ENCODE measurements around the gene PLD3. TPM values are rescaled to one million over a fixed set of nuclear protein-coding genes. Genes with fewer than 3 reads are reported as not detected.
A peak's percentile ranks its signal among the peaks of the same experiment; 100 is the strongest.

PLD3 gene, protein sequence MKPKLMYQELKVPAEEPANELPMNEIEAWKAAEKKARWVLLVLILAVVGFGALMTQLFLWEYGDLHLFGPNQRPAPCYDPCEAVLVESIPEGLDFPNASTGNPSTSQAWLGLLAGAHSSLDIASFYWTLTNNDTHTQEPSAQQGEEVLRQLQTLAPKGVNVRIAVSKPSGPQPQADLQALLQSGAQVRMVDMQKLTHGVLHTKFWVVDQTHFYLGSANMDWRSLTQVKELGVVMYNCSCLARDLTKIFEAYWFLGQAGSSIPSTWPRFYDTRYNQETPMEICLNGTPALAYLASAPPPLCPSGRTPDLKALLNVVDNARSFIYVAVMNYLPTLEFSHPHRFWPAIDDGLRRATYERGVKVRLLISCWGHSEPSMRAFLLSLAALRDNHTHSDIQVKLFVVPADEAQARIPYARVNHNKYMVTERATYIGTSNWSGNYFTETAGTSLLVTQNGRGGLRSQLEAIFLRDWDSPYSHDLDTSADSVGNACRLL
- 173 and 228 TPM in 2 replicates for total RNA-seq

DNA sequence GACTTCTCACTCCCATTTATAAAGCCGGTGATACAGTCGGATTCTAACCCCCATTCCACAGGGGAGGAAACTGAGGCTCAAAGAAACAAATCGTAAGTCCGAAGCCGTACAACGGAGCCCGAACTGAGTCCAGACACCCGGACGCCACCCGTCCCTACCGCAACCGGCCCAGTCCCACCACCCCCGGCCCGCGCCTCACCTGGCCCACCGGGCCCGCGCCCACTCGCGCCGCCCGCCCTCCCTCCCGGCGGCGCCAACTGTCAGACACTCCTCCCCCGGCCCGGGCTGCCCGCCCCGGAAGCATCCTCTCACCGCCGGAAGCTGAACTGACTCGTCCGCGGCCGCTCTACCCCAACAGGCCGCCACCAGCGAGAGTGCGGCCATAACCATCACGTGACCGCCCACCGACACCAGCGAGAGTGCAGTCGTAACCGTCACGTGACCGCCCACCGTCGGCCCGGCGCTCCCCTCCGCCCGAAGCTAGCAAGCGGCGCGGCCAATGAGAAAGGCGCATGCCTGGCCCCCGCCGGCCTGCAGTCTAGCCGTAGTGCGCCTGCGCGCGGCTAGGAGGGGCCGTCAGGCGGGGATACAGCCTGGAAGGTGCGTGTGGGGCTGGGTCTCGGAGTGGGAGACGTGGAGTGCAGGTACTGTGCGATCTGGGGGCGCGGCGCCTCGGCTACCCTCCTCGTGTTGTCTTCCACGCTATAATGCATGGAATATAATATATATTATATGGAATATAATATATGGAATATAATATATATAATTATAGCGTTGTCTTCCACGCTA lies at the start of gene PLD3, which contains the start of gene C19orf47:
PLD3 (plus strand) TSS at position 571 of the 789 bp plus-strand sequence. CDS start 17,789 bp downstream, outside the sequence.
C19orf47 (minus strand) TSS at position 273 of the 789 bp plus-strand sequence. CDS start 6,540 bp downstream, outside the sequence.
- DNase-seq: peak; percentile 100

GRCh38 chr19:40300668-40301067 lies 47.8 kb upstream of the PLD3 start:
- DNase-seq: no peak

GRCh38 chr19:40302224-40303011 lies 46.1 kb upstream of the PLD3 start:
- no peak for DNase-seq

DNA sequence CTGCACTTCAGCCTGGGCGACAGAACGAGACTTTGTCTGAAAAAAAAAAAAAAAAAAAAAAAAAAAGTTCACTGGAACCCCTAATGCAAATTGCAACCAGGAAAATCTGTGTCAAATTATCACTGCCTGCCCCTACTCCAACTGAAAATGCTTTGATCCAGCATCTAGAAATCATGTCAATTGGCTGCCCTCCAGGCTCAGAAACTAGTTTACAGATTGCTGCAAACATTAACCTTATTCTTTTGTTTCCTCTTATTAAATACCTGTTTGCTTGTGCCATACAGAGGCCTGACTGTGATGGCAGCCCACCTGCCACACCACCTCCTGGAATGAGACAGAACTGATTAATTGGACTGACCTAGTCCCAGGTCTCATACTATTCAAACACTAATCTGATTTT lies 44.7 kb upstream of the PLD3 start:
- DNase-seq: no peak

- DNase-seq: no peak
Measured at GRCh38 chr19:40304306-40304705, 44.2 kb upstream of the PLD3 start.

GRCh38 chr19:40305403-40305802 lies 43.1 kb upstream of the PLD3 start:
- peak; percentile 94 for DNase-seq

GRCh38 chr19:40309666-40310065 lies 38.8 kb upstream of the PLD3 start:
- no peak for DNase-seq

DNA sequence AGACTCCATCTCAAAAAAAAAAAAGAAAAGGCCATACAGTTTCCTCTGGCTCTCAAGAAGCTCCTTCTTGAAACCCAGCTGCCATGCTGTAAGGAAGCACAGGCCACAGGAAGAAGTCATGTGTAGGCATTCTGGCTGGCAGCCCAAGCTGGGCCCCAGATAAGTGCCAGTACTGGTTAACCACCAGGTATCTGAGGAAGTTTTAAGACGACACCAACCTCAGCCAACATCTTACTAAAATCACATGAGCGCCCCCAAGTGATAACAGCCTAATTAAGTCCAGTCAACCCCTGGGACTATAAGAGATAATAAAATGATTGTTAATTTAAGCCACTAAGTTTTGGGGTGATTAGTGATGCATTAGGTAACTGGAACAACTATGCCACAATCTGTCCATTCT lies 36.0 kb upstream of the PLD3 start:
- DNase-seq: no peak

- no peak for DNase-seq
Measured at GRCh38 chr19:40313229-40313983, 35.1 kb upstream of the PLD3 start.

DNA sequence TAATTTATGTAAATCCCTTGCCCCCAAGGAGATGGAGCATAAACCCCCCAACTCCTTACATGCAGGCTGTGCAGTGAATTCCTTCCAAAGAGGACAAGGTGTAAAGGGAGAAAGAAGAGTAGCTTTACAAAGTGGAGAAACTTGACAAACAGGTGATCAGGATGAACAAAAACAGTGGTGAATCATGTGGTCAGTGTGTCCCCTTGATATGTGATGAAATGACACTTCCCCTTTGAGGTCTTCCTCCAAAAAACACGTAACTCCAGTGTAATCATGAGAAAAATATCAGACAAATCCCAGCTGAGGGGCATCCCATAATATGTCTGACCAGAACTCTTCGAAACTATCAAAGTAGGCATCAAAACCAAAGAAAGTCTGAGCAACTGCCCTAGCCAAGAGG lies 33.8 kb upstream of the PLD3 start:
- DNase-seq: no peak

GRCh38 chr19:40315812-40316470 lies 32.6 kb upstream of the PLD3 start:
- DNase-seq: no peak

DNA sequence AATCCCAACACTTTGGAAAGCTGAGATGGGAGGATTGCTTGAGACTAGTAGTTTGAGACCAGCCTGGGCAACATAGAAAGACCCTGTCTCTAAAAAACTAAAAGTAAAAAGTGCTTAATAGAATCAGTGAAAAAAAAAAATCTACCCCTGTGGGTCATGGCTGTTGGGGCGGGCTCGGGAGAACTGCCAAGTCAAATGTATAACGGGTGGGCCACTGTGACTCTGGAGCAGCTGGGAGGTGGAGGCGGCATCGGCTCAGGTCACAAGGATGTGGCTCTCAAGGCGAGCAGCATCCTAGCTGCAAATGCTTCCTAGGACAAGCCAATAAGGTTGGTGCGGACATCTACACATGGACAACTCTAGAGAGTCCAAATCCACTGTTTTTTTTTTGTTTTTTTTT lies 31.2 kb upstream of the PLD3 start:
- DNase-seq: no peak

- DNase-seq: no peak
Measured at GRCh38 chr19:40320558-40320935, 27.9 kb upstream of the PLD3 start.

- no peak for DNase-seq
Measured at GRCh38 chr19:40321076-40321475, 27.4 kb upstream of the PLD3 start.

- DNase-seq: no peak
Measured at GRCh38 chr19:40321566-40322270, 26.8 kb upstream of the PLD3 start.

DNA sequence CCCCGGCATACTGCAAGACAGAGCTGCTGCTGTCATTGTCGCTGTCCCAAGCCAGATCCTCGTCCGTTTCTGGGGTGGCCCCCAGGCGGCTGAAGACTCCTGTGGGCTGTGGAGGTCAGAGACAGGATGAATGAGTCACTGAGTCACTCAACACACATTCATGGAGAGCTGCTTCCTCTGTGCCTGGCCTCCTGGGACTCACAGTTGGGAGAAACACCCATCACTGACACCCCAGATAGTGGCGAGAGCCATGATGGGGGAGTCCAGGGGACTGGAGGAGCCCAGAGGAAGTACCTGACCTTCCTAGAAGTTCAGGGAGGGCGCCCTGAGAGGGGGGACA lies 26.3 kb upstream of the PLD3 start:
- DNase-seq: no peak

- DNase-seq: no peak
Measured at GRCh38 chr19:40322951-40323615, 25.4 kb upstream of the PLD3 start.

- no peak for DNase-seq
Measured at GRCh38 chr19:40323705-40324104, 24.8 kb upstream of the PLD3 start.

DNA sequence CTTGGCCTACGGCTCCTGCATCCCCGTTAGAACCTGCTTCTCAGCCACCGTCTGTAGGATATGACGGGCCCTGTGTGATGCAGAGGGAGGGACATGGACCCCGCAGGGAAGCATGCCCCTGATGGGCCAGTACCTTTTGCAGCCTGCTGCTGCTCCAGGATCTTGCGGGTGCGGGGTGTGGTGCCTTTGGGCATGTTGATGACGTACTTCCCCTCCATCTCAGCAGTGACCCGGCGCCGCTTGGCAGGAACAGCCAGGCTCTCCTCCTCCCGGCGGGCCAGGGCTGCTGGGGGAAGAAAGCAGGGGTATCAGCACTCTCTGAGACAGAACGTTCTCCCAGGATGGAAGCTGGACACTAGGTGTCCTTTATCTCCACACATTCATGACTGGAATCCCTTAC lies 22.3 kb upstream of the PLD3 start:
- DNase-seq: no peak

DNA sequence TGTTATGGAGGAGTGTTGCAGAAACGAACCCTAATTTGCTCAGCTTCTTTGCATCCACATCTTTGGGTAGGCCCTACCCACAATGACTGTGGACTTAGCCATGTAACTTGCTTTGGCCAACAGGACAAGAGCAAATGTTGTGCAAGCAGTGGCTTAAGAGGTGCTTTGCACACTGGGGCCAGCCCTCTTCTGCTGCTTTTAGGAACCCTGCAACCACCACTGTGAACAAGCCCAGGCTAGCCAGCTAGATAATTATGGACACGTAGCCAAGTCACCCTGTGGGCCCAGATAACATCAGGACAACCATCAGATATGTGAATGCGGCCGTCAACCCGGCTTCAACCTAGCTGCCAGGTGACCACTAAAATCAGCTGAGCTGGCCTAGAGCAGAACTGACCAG lies 17.4 kb upstream of the PLD3 start:
- no peak for DNase-seq
